PFSK-1 (cell line): ENCODE results near the gene CCDC106.

Experiments used
- FOXP2 ChIP-seq: optimal IDR thresholded peaks from 2 replicates; pipeline ENCODE3; 2011; ENCODE audit warnings: borderline replicate concordance, control low read depth, inconsistent platforms; ENCODE audit not compliant: insufficient read depth; ENCODE audit errors: extremely low read length, extremely low read depth
- POLR2AphosphoS5 ChIP-seq: IDR thresholded peaks from 2 replicates; pipeline ENCODE4 v1.6.1; 2012; ENCODE audit warnings: low read depth, mild to moderate bottlenecking, control low read depth, low read length, moderate library complexity
- SIN3A ChIP-seq: IDR thresholded peaks from 2 replicates; pipeline ENCODE4 v1.6.1; 2012; ENCODE audit warnings: mild to moderate bottlenecking, low read length, moderate library complexity, borderline replicate concordance; ENCODE audit not compliant: insufficient read depth
- TAF1 ChIP-seq: IDR thresholded peaks from 2 replicates; pipeline ENCODE4 v1.6.1; 2012; ENCODE audit warnings: low read length, control low read depth, borderline replicate concordance; ENCODE audit not compliant: insufficient read depth
- TF ChIP-seq, protein P1 (sequence below), 2 experiments: IDR thresholded peaks; 2 replicates each; pipeline versions ENCODE4 v1.6.1 to v1.8.0; 2011 to 2012; ENCODE audit warnings: low read depth in 2 of 2, low read length in 2 of 2, control low read depth in 1 of 2, inconsistent platforms in 1 of 2, mild to moderate bottlenecking in 1 of 2, moderate library complexity in 1 of 2; ENCODE audit not compliant: insufficient read depth in 1 of 2

CCDC106 gene

GRCh38 chr19:55663846-55664536 lies 16.0 kb downstream of the CCDC106 start:
- TF ChIP-seq, protein P1, sequence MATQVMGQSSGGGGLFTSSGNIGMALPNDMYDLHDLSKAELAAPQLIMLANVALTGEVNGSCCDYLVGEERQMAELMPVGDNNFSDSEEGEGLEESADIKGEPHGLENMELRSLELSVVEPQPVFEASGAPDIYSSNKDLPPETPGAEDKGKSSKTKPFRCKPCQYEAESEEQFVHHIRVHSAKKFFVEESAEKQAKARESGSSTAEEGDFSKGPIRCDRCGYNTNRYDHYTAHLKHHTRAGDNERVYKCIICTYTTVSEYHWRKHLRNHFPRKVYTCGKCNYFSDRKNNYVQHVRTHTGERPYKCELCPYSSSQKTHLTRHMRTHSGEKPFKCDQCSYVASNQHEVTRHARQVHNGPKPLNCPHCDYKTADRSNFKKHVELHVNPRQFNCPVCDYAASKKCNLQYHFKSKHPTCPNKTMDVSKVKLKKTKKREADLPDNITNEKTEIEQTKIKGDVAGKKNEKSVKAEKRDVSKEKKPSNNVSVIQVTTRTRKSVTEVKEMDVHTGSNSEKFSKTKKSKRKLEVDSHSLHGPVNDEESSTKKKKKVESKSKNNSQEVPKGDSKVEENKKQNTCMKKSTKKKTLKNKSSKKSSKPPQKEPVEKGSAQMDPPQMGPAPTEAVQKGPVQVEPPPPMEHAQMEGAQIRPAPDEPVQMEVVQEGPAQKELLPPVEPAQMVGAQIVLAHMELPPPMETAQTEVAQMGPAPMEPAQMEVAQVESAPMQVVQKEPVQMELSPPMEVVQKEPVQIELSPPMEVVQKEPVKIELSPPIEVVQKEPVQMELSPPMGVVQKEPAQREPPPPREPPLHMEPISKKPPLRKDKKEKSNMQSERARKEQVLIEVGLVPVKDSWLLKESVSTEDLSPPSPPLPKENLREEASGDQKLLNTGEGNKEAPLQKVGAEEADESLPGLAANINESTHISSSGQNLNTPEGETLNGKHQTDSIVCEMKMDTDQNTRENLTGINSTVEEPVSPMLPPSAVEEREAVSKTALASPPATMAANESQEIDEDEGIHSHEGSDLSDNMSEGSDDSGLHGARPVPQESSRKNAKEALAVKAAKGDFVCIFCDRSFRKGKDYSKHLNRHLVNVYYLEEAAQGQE (IDR thresholded peaks at IDR 0.05; ENCODE audit: insufficient read depth in 1 of 2, low read depth in 2 of 2, low read length in 2 of 2), result no peak
- TF ChIP-seq SIN3A (no peak), POLR2AphosphoS5 (no peak), FOXP2 (no peak), TAF1 (no peak)

DNA sequence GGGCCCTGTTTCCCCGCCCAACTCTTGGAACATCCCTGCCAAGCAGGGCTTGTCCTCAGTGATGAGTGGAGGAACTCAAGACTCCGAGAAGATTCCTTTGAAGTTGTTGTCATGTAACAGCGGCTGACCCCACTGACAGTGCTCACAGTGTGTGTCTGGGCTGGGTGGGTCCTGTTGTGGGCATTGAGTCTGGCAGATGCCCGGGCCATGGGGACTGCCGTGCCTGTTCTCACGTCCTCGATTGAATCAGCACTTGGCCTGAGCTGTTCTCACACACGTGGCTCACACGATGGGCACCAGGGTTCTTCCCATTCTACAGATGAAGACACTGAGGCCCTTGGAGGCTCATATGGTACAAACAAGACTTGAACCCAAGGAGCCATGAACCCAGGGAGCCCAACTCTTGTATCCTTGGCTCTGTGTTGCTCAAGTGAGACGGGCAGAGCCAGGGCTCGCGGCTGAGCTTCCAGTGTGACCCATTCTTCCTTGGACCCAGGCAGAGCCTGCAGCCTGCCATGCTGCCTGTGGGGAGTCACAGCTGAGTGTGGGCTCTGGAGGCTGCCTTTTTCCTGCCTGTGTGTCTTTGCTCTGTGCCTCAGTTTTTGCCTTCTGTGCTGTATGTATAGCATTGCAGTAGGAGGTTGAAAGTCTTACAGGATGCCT lies 18.5 kb downstream of the CCDC106 start:
- TF ChIP-seq TAF1 (no peak), SIN3A (no peak), POLR2AphosphoS5 (no peak), FOXP2 (no peak)
- TF ChIP-seq, protein P1 (IDR thresholded peaks at IDR 0.05; ENCODE audit: insufficient read depth in 1 of 2, low read depth in 2 of 2, low read length in 2 of 2), result no peak

GRCh38 chr19:55667006-55667381 lies 19.0 kb downstream of the CCDC106 start:
- TF ChIP-seq POLR2AphosphoS5 (no peak), SIN3A (no peak), FOXP2 (no peak), TAF1 (no peak)
- TF ChIP-seq, protein P1 (IDR thresholded peaks at IDR 0.05; ENCODE audit: insufficient read depth in 1 of 2, low read depth in 2 of 2, low read length in 2 of 2), result no peak

DNA sequence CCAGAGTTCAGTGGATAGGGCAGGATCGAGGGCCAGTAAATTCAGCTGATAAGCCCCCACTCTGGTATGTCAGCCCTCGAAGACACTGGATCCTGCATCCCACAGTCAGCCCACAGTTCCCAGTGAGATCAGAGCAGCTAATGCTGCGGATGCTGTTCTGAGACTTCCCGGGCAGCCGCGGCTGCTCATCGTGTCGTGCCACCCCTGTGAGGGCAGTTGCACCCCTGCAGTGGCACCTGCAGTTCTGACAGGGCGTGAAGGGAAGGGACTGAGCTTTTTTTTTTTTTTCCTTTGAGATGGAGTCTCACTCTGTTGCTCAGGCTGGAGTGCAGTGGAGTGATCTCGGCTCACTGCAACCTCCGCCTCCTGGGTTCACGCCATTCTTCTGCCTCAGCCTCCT lies 19.5 kb downstream of the CCDC106 start:
- TF ChIP-seq, protein P1 (IDR thresholded peaks at IDR 0.05; ENCODE audit: insufficient read depth in 1 of 2, low read depth in 2 of 2, low read length in 2 of 2), result no peak
- TF ChIP-seq SIN3A (no peak), FOXP2 (no peak), TAF1 (no peak), POLR2AphosphoS5 (no peak)

DNA sequence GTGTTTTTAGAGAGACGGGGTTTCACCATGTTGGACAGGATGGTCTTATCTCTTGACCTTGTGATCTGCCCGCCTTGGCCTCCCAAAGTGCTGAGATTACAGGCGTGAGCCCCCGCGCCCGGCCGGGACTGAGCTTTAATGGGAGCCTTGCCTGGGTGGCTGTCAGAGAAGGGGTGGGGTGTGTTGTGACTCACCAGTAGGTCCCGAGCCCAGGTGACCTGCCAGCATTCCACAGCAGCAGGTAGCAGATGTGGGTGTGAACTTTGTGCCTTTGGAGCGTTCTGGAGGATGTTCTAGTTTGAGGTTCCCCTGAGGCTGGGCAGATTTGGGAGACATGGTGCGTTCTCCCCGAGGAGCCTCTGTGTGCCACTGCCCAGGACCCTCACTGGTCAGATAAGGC lies 19.9 kb downstream of the CCDC106 start:
- TF ChIP-seq TAF1 (no peak), FOXP2 (no peak), POLR2AphosphoS5 (no peak)
